ENCODE results near the gene VEGFA.

DNA sequence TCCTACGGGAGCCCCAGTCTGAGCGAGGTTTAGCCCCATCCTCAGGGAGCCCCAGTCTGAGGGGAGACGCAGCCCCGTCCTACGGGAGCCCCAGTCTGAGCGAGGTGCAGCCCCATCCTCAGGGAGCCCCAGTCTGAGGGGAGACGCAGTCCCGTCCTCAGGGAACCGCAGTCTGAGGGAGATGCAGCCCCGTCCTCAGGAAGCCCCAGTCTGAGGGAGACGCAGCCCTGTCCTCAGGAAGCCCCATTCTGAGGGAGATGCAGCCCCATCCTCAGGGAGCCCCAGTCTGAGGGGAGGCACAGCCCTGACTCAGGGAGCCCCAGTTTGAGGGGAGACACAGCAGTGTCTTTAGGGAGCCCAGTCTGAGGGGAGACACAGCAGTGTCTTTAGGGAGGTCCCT, 27.9 kb downstream of the VEGFA start:
- no peak for TF ChIP-seq SIN3A (IDR thresholded peaks at IDR 0.05; ENCODE audit: borderline replicate concordance, insufficient read depth, low read length)
- TF ChIP-seq, protein P1, sequence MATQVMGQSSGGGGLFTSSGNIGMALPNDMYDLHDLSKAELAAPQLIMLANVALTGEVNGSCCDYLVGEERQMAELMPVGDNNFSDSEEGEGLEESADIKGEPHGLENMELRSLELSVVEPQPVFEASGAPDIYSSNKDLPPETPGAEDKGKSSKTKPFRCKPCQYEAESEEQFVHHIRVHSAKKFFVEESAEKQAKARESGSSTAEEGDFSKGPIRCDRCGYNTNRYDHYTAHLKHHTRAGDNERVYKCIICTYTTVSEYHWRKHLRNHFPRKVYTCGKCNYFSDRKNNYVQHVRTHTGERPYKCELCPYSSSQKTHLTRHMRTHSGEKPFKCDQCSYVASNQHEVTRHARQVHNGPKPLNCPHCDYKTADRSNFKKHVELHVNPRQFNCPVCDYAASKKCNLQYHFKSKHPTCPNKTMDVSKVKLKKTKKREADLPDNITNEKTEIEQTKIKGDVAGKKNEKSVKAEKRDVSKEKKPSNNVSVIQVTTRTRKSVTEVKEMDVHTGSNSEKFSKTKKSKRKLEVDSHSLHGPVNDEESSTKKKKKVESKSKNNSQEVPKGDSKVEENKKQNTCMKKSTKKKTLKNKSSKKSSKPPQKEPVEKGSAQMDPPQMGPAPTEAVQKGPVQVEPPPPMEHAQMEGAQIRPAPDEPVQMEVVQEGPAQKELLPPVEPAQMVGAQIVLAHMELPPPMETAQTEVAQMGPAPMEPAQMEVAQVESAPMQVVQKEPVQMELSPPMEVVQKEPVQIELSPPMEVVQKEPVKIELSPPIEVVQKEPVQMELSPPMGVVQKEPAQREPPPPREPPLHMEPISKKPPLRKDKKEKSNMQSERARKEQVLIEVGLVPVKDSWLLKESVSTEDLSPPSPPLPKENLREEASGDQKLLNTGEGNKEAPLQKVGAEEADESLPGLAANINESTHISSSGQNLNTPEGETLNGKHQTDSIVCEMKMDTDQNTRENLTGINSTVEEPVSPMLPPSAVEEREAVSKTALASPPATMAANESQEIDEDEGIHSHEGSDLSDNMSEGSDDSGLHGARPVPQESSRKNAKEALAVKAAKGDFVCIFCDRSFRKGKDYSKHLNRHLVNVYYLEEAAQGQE (IDR thresholded peaks at IDR 0.05; ENCODE audit: insufficient read depth in 1 of 2, low read depth in 2 of 2, low read length in 2 of 2) = no peak
- no peak for TF ChIP-seq TAF1 (IDR thresholded peaks at IDR 0.05; ENCODE audit: borderline replicate concordance, insufficient read depth, low read length)
- no peak for TF ChIP-seq POLR2AphosphoS5 (IDR thresholded peaks at IDR 0.05; ENCODE audit: low read depth, low read length)
- no peak for TF ChIP-seq FOXP2 (optimal IDR thresholded peaks at IDR 0.05; ENCODE audit: borderline replicate concordance, extremely low read depth, extremely low read length, insufficient read depth)

Measured in PFSK-1 (cell line).